NCI-H1436 (cell line): ENCODE measurements around the gene TAF11L14.
"Not testable (repeated sequence)": the region's sequence is repeated elsewhere in the genome, so short reads cannot be mapped to it uniquely, and the experiment has no call there.

Experiments used
- DNase-seq: peaks from one replicate; lab custom pipeline; 2025; lab: John Stamatoyannopoulos, UW

The TAF11L14 gene

GRCh38 chr5:17634160-17634559 is at the start of gene TAF11L14:
Gene TAF11L14 (plus strand): TSS chr5:17634460.
- no peak for DNase-seq

DNA sequence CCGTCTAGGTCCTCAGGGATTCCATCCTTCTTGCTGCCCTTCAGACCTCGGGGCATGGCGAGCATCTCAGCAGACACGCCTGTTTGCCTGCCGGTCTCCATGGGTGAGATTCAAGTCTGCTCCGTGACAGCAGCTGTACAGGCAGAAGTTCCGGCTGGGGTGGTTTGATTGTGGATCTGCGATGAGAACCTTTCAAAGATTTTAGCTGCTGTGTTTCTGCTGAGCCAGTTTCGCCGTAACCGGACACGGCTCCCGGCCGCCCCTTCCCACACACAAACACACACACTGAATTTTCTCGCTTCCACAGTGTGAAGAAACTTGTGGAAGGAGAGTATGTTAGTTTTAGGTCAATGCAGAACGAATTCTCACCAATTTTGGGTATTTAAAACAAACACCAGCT is 48.6 kb upstream of the TAF11L14 start, which contains the start of gene TAF11L7:
TAF11L7 (minus strand) TSS at position 101 of the 400 bp plus-strand sequence.
- not testable (repeated sequence) for DNase-seq

GRCh38 chr5:17590860-17591259 is 43.4 kb upstream of the TAF11L14 start, which contains the start of gene TAF11L8:
Gene TAF11L8 (minus strand): TSS chr5:17590960.
- DNase-seq: not testable (repeated sequence)

- DNase-seq: not testable (repeated sequence)
These were observed 40.0 kb upstream of the TAF11L14 start, which contains the start of gene TAF11L9 for GRCh38 chr5:17594255-17594654. Gene TAF11L9 (minus strand): TSS chr5:17594394.

- not testable (repeated sequence) for DNase-seq
These were observed 36.5 kb upstream of the TAF11L14 start, which contains the start of gene TAF11L10 for GRCh38 chr5:17597728-17598127. Gene TAF11L10 (minus strand): TSS chr5:17597828.

- not testable (repeated sequence) for DNase-seq
These were observed 30.4 kb upstream of the TAF11L14 start, which contains the start of gene TAF11L11 for GRCh38 chr5:17603880-17604279. Gene TAF11L11 (plus strand): TSS chr5:17604183.

DNA sequence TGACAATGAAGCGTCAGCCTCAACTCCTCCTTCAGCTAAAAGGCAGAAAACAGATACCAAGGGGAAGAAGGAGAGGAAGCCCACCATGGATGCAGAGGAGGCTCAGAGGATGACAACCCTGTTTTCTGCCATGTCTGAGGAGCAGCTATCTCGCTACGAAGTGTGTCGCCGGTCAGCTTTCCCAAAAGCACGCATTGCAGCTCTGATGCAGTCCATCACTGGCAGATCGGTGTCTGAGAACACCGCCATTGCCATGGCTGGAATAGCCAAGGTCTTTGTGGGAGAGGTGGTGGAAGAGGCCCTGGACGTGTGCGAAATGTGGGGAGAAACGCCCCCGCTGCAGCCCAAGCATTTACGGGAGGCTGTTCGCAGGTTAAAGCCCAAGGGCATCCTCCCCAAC is 29.3 kb upstream of the TAF11L14 start:
- DNase-seq: no peak

DNA sequence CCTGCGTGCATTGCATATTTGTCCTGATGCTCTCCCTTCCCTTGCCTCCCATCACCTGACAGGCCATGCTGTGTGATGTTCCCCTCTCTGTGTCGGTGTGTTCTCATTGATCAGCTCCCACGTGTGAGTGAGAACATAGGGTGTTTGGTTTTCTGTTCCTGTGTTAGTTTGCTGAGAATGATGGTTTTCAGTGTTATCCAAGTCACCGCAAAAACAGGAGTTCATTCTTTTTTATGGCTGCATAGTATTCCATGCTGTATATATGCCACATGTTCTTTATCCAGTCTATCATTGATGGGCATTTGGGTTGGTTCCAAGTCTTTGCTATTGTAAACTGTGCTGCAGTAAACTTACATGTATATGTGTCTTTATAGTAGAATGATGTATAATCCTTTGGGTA is 26.8 kb upstream of the TAF11L14 start:
- not testable (repeated sequence) for DNase-seq

DNA sequence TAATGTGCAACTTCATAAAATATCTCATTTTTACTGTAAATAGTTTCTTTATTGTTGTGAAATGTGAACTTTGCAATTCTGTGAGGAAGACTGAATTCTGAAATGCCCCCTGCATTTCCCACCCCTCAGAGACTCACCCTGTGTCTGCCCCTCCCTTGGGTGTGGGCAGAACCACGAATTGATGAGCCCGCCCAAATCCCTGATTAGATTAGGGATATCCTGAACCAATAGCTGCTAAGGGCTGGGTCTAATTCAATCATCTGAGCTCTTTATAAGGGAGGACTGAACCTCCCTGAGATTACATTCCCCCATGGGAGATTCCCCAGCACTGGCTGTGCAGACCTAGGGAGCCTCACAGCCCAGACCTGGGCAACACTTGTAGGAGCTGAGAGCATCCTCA is 24.2 kb upstream of the TAF11L14 start, which contains the start of gene TAF11L12:
TAF11L12 (plus strand) TSS at position 301 of the 400 bp plus-strand sequence.
- not testable (repeated sequence) for DNase-seq

DNA sequence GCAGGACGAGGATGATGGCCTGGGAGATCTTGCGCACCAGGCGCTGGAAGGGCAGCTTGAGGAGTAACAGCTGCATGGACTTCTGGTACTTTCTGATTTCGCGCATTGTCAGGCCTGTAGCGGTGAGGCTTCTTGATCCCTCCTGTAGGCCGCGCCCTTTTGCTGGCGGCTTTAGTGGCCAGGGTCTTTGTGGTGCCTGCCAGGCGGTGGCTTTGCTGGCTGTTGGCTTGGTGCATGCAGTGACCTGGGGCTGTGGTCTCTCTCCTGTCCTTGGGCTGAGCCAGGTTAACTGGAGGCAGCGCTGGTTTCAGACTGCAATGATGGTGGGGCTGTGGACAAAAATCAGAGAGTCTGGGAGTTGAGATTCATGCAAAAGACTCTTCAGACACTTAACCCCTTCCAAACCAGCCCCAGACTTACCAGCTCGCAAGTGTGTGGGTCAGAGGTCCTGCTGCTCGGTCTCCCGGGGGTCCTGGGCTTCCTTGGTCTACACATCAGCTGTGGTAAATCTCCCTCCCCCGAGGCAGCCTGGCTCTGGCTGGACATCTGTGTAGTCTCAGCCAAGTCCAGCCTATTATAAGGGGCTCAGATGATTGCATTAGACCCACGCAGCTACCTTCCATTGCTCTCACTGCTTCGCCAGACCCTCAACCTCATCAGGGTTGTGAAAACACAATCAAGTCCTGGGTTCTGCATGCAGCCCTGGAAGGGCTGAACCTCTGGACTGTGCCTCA is 19.2 kb upstream of the TAF11L14 start:
- no peak for DNase-seq

- no peak for DNase-seq
These were observed 14.9 kb upstream of the TAF11L14 start for GRCh38 chr5:17619354-17619753.

DNA sequence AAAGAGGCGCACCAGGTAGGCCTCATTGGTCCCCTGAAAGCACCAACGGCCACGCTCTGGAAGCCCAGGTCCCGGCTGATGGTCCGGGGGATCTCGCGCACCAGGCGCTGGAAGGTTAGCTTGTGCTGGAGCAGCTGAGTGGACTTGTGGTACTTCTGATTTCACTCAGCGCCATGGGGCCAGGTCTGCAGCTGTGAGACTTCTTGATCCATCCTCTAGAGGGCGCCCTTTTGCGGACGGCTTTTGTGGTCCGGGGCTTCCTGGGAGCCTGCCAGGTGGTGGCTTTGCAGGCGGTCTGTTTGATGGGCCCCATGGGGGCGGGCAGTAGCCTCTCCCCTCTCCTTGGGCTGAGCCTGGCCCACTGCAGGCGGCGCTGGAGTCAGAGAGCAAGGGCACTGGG is 13.6 kb upstream of the TAF11L14 start:
- DNase-seq: peak; percentile 27

DNA sequence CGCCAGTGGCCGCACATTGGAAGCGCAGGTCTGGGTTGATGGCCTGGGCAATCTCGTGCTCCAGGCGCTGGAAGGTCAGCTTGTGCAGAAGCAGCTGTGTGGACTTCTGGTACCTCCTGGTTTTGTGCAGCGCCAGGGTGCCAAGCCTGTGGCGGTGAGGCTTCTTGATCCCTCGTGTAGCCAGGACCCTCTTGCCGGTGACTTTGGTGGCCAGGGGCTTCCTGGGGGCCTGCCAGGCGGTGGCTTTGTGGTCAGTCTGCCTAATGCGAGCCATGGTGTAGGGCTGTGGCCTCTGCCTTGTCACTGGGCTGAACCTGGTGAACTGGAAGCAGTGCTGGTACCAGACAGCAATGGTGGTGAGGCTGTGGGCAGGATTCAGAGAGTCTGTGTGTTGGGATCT is 8.6 kb upstream of the TAF11L14 start:
- DNase-seq: no peak

GRCh38 chr5:17631788-17632187 is 2.5 kb upstream of the TAF11L14 start, which contains the start of gene TAF11L13:
Gene TAF11L13 (plus strand): TSS chr5:17632088.
- DNase-seq: not testable (repeated sequence)

DNA sequence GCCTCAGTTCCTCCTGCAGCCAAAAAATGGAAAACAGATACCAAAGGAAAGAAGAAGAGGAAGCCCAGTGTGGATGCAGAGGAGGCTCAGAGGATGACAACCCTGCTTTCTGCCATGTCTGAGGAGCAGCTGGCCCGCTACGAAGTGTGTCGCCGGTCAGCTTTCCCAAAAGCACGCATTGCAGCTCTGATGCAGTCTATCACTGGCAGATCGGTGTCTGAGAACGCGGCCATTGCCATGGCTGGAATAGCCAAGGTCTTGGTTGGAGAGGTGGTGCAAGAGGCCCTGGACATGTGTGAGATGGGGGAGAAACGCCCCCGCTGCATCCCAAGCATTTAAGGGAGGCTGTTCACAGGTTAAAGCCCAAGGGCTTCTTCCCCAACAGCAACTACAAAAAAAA is 15.0 kb downstream of the TAF11L14 start:
- DNase-seq: not testable (repeated sequence)

DNA sequence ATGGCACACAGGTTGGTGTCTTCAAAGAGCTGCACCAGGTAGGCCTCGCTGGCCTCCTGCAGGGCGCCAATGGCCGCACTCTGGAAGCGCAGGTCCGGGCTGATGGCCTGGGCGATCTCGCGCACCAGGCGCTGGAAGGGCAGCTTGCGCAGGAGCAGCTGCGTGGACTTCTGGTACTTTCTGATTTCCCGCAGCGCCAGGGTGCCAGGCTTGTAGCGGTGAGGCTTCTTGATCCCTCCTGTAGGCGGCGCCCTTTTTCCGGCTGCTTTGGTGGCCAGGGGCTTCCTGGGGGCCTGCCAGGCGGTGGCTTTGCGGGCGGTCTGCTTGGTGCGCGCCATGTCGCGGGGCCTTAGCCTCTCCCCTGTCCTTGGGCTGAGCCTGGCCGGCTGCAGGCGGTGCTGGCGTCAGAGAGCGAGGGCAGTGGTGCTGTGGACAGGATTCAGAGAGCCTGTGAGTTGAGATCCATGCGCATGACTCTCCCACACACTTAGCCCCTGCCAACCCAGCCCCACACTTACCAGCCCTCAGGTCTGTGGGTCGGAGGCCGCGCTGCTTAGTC is 21.0 kb downstream of the TAF11L14 start:
- DNase-seq: not testable (repeated sequence)

GRCh38 chr5:17655921-17656320 is 21.7 kb downstream of the TAF11L14 start:
- DNase-seq: no peak

- DNase-seq: no peak
These were observed 28.9 kb downstream of the TAF11L14 start for GRCh38 chr5:17663182-17663581.

GRCh38 chr5:17665836-17666235 is 31.6 kb downstream of the TAF11L14 start:
- no peak for DNase-seq

GRCh38 chr5:17666726-17667235 is 32.5 kb downstream of the TAF11L14 start:
- DNase-seq: no peak

DNA sequence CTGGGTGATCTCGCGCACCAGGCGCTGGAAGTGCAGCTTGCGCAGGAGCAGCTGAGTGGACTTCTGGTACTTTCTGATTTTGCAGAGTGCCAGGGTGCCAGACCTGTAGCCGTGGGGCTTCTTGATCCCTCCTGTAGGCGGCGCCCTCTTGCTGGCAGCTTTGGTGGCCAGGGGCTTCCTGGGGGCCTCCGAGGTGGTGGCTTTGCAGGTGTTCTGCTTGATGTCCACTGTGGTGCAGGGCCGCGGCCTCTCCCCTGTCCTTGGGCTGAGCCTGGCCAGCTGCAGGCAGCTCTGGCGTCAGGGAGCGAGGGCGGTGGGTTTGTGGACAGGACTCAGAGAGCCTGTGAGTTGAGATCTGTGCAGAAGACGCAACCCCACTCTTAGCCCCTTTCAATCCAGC is 36.1 kb downstream of the TAF11L14 start:
- DNase-seq: no peak

GRCh38 chr5:17678751-17679324 is 44.6 kb downstream of the TAF11L14 start:
- DNase-seq: no peak
